SK-N-MC (cell line): ENCODE data around the gene GCG.

Source experiments
- DNase-seq: peaks from one replicate; pipeline ENCODE4 v3.0.0-alpha.2; 2011; ENCODE audit warnings: low read depth, low spot score
- H3K27ac ChIP-seq: fragments of 200-600 bp; sonication (generic); 2 replicates; pipeline ENCODE4 v1.5.1; 2016; ENCODE audit warnings: mixed run types
- H3K36me3 ChIP-seq: fragments of 200-600 bp; sonication (generic); 2 replicates; pipeline ENCODE4 v1.6.1; 2017; ENCODE audit warnings: antibody characterized with exemption, low read length, mixed read lengths; ENCODE audit not compliant: insufficient read depth
- H3K4me3 ChIP-seq: fragments of 200-600 bp; sonication (generic); 2 replicates; pipeline ENCODE4 v1.5.1; 2016
- H3K9ac ChIP-seq: fragments of 200-600 bp; sonication (generic); 2 replicates; pipeline ENCODE4 v1.8.0; 2017; ENCODE audit warnings: mixed run types, mixed read lengths; ENCODE audit not compliant: insufficient read length
- H3K9me3 ChIP-seq: fragments of 200-600 bp; sonication (generic); 2 replicates; pipeline ENCODE4 v1.6.1; 2017; ENCODE audit warnings: low read depth, mild to moderate bottlenecking, antibody characterized with exemption, low read length, moderate library complexity, mixed read lengths
- EZH2 ChIP-seq: fragments of 200-600 bp; sonication (generic); IDR thresholded peaks from one replicate; pipeline ENCODE4 v1.6.1; 2017; ENCODE audit warnings: antibody characterized with exemption
- FOXP2 ChIP-seq: optimal IDR thresholded peaks from 2 replicates; pipeline ENCODE3; 2011; ENCODE audit warnings: mild to moderate bottlenecking, moderate library complexity; ENCODE audit not compliant: insufficient read depth; ENCODE audit errors: extremely low read length, control extremely low read depth
- POLR2AphosphoS5 ChIP-seq: IDR thresholded peaks from 2 replicates; pipeline ENCODE4 v1.6.1; 2012; ENCODE audit warnings: mild to moderate bottlenecking, low read depth, low read length, borderline replicate concordance

GCG gene

GRCh38 chr2:162152147-162152546 lies at the start of gene GCG:
Gene GCG, minus strand, starts transcription at chr2:162152247. Its CDS starts 3,069 bp downstream, at chr2:162149178.
- Histone ChIP-seq H3K9ac (no peak within 1 kb of the TSS), H3K27ac (no peak within 1 kb of the TSS), H3K36me3 (no peaks in the 10 kb centered on the region), H3K4me3 (no peak within 1 kb of the TSS), H3K9me3 (no peaks in the 10 kb centered on the region)
- no peak for DNase-seq
- TF ChIP-seq EZH2 (no peak), POLR2AphosphoS5 (no peak), FOXP2 (no peak)

- no peak overlapping the region for H3K9ac ChIP-seq
- H3K36me3 ChIP-seq: no peaks in the 10 kb centered on the region
- TF ChIP-seq EZH2 (no peak), POLR2AphosphoS5 (no peak), FOXP2 (no peak)
- H3K27ac ChIP-seq: no peak overlapping the region
- H3K9me3 ChIP-seq: no peaks in the 10 kb centered on the region
- H3K4me3 ChIP-seq: no peak overlapping the region
- no peak for DNase-seq
These were observed 48.6 kb upstream of the GCG start for GRCh38 chr2:162200636-162201035.

- Histone ChIP-seq H3K4me3 (no peak overlapping the region), H3K9ac (no peak overlapping the region), H3K27ac (no peak overlapping the region), H3K9me3 (no peaks in the 10 kb centered on the region), H3K36me3 (no peaks in the 10 kb centered on the region)
- TF ChIP-seq POLR2AphosphoS5 (no peak), FOXP2 (no peak), EZH2 (no peak)
- no peak for DNase-seq
These were observed 47.9 kb upstream of the GCG start for GRCh38 chr2:162199913-162200312.

- H3K27ac ChIP-seq: no peak overlapping the region
- DNase-seq: no peak
- H3K9ac ChIP-seq: no peak overlapping the region
- no peaks in the 10 kb centered on the region for H3K9me3 ChIP-seq
- no peaks in the 10 kb centered on the region for H3K36me3 ChIP-seq
- H3K4me3 ChIP-seq: no peak overlapping the region
- no peak for TF ChIP-seq POLR2AphosphoS5
- no peak for TF ChIP-seq EZH2
- TF ChIP-seq FOXP2: no peak
These were observed 46.2 kb upstream of the GCG start for GRCh38 chr2:162198239-162198638.

- Histone ChIP-seq H3K9ac (no peak overlapping the region), H3K36me3 (no peaks in the 10 kb centered on the region), H3K4me3 (no peak overlapping the region), H3K27ac (no peak overlapping the region), H3K9me3 (no peaks in the 10 kb centered on the region)
- no peak for TF ChIP-seq EZH2
- TF ChIP-seq FOXP2: no peak
- no peak for TF ChIP-seq POLR2AphosphoS5
- DNase-seq: no peak
These were observed 45.2 kb upstream of the GCG start for GRCh38 chr2:162197069-162197825.

- Histone ChIP-seq H3K4me3 (no peak overlapping the region), H3K36me3 (no peaks in the 10 kb centered on the region), H3K9me3 (no peaks in the 10 kb centered on the region), H3K27ac (no peak overlapping the region), H3K9ac (no peak overlapping the region)
- DNase-seq: no peak
- no peak for TF ChIP-seq FOXP2
- no peak for TF ChIP-seq POLR2AphosphoS5
- TF ChIP-seq EZH2: no peak
These were observed 44.6 kb upstream of the GCG start for GRCh38 chr2:162196638-162197037.

- H3K9me3 ChIP-seq: no peaks in the 10 kb centered on the region
- no peak for TF ChIP-seq EZH2
- no peak for TF ChIP-seq POLR2AphosphoS5
- TF ChIP-seq FOXP2: no peak
- DNase-seq: no peak
- H3K27ac ChIP-seq: no peak overlapping the region
- no peaks in the 10 kb centered on the region for H3K36me3 ChIP-seq
- no peak overlapping the region for H3K9ac ChIP-seq
- H3K4me3 ChIP-seq: no peak overlapping the region
These were observed 36.4 kb upstream of the GCG start for GRCh38 chr2:162188451-162188850.

GRCh38 chr2:162185541-162186232 lies 33.6 kb upstream of the GCG start:
- Histone ChIP-seq H3K36me3 (no peaks in the 10 kb centered on the region), H3K27ac (no peak overlapping the region), H3K4me3 (no peak overlapping the region), H3K9me3 (no peaks in the 10 kb centered on the region), H3K9ac (no peak overlapping the region)
- DNase-seq: no peak
- TF ChIP-seq EZH2 (no peak), FOXP2 (no peak), POLR2AphosphoS5 (no peak)
